Sigmoid colon (tissue), 7 donors: ENCODE data around the gene DARS2. TPM values are rescaled to one million over a fixed set of nuclear protein-coding genes. Genes with fewer than 3 reads are reported as not detected.

Source experiments
- DNase-seq: peaks from one replicate; pipeline ENCODE4 v3.0.0-alpha.2; 2019
- H3K27ac ChIP-seq, 4 donors: fragments of 200-600 bp; sonication (generic); one replicate each; pipeline ENCODE4 v1.5.1; 2016 to 2019; ENCODE audit warnings: mild to moderate bottlenecking in 1 of 4
- H3K27me3 ChIP-seq, 3 donors: fragments of 200-600 bp; sonication (generic); one replicate each; pipeline ENCODE4 v1.5.1; 2019; ENCODE audit warnings: mild to moderate bottlenecking in 1 of 3
- H3K36me3 ChIP-seq, 4 donors: fragments of 200-600 bp; sonication (generic); one replicate each; pipeline ENCODE4 v1.5.1; 2016 to 2019
- H3K4me1 ChIP-seq, 4 donors: fragments of 200-600 bp; sonication (generic); one replicate each; pipeline ENCODE4 v1.5.1; 2017 to 2019
- H3K4me3 ChIP-seq, 4 donors: fragments of 200-600 bp; sonication (generic); one replicate each; pipeline ENCODE4 v1.5.1; 2017 to 2019; ENCODE audit warnings: mild to moderate bottlenecking in 2 of 4, moderate library complexity in 1 of 4
- H3K9me3 ChIP-seq, 4 donors: fragments of 200-600 bp in 3 of 4; sonication (generic) in 3 of 4; one replicate each; pipeline versions ENCODE4 v1.5.1 to v1.6.1; 2013 to 2019
- EP300 ChIP-seq, 4 donors: sonication (generic); formaldehyde crosslinking; IDR thresholded peaks; one replicate each; pipeline ENCODE4 v1.6.1; 2017; ENCODE audit warnings: antibody characterized with exemption in 4 of 4
- POLR2A ChIP-seq, 2 donors: fragments of 450-650 bp; IDR thresholded peaks; one replicate each; pipeline ENCODE4 v1.6.1; 2016; ENCODE audit warnings: antibody characterized with exemption in 2 of 2, mild to moderate bottlenecking in 2 of 2, moderate library complexity in 2 of 2
- POLR2AphosphoS5 ChIP-seq, 4 donors: sonication (generic); formaldehyde crosslinking; IDR thresholded peaks; one replicate each; pipeline ENCODE4 v1.6.1; 2017; ENCODE audit warnings: antibody characterized with exemption in 4 of 4
- WGBS, 2 donors: extraction: QIAGEN DNeasy Blood & Tissue Kit; methylation state at CpG; one replicate each; pipeline ENCODE4 v1.1.7; 2013; 5-methylcytosine and 5-hydroxymethylcytosine counted together
- intact Hi-C: fragments of 100-400 bp; cut with DNase I; formaldehyde crosslinking; loops from one replicate; pipeline ENCODE4 v1.15.1; 2023
- polyA plus RNA-seq, 3 donors: library from polyadenylated mRNA; stranded (reverse); fragments of 200-250 nt; gene quantifications; one replicate each; pipeline ENCODE4 v1.2.3, GENCODE V29; 2013
- total RNA-seq, 4 donors: library from RNA; depleted of rRNA; stranded (reverse); fragments of >200 nt; gene quantifications; one replicate each; pipeline ENCODE4 v1.1.0, GENCODE V29; 2016
- TF ChIP-seq, protein P1 (sequence below), 4 experiments: fragments of 450-650 bp in 3 of 4; fragments of 200-600 bp in 1 of 4; IDR thresholded peaks; one replicate each; pipeline ENCODE4 v1.5.1; 2016 to 2019; ENCODE audit warnings: antibody characterized with exemption in 4 of 4, mild to moderate bottlenecking in 3 of 4, moderate library complexity in 2 of 4
- donor health status: healthy with polysubstance abuse.
- donor health status: Bipolar disorder and iron deficiency.
- donor health status: healthy.

Gene DARS2
- total and polyA plus RNA-seq, 7 donors, result 5.2 to 15.7 (median 8.4) TPM

DNA sequence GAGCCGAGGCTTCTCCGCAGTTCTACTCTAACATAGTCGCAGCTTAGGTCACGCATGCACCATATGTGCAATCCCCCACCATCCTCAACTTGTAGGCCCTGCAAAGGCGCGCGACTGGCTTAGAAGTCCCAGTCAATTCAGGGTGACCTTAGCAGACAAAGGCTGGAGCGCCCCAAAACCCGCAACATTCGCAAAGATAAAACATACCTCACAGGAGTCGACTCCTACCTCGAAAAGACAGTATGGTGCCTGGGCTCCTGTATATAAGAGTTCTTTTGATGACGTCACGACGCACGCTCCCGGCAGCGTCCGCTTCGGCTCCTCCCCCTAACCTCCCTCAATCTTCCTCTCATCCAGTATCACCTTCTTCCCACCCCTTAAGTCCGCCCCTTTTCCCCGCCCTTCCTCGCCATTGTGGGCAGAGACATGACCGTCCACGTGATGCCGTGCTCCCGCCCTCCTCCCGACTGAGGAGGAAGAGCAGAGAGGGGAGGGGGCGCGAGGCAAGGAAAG is 43.3 kb downstream of the DARS2 start, which contains the start of gene GAS5:
TSS of gene GAS5 (minus strand) at position 237 of the 513 bp plus-strand sequence.
- WGBS, 2 donors, result 0% methylated on average over 30 of the region's 30 CpGs
- TF ChIP-seq POLR2AphosphoS5 (IDR thresholded peaks at IDR 0.05) (peak; percentile 97 to 99 (median 98)), POLR2A (IDR thresholded peaks at IDR 0.05) (peak; percentile 91 to 97), EP300 (IDR thresholded peaks at IDR 0.05) (no peak)
- H3K36me3 ChIP-seq, result peaks cover 0 to 51% (median 25%) of the 10 kb centered on the region in 4 donors
- H3K27ac ChIP-seq, result peak within 1 kb of the TSS; percentile 95 to 99 (median 98)
- no peaks in the 10 kb centered on the region for H3K27me3 ChIP-seq
- no peaks in the 10 kb centered on the region for H3K9me3 ChIP-seq
- peak within 1 kb of the TSS; percentile 78 to 100 (median 94) for H3K4me3 ChIP-seq
- intact Hi-C loops, result loop anchor here (2.0 to 10.0 kb wide), 6 partner anchors 43 to 1129 kb away; partner anchors contain the start of genes CACYBP, CENPL, DARS2 and PRDX6
- DNase-seq, result peak; percentile 100
- H3K4me1 ChIP-seq, result peaks cover 0 to 39% (median 24%) of the 10 kb centered on the region in 4 donors

DNA sequence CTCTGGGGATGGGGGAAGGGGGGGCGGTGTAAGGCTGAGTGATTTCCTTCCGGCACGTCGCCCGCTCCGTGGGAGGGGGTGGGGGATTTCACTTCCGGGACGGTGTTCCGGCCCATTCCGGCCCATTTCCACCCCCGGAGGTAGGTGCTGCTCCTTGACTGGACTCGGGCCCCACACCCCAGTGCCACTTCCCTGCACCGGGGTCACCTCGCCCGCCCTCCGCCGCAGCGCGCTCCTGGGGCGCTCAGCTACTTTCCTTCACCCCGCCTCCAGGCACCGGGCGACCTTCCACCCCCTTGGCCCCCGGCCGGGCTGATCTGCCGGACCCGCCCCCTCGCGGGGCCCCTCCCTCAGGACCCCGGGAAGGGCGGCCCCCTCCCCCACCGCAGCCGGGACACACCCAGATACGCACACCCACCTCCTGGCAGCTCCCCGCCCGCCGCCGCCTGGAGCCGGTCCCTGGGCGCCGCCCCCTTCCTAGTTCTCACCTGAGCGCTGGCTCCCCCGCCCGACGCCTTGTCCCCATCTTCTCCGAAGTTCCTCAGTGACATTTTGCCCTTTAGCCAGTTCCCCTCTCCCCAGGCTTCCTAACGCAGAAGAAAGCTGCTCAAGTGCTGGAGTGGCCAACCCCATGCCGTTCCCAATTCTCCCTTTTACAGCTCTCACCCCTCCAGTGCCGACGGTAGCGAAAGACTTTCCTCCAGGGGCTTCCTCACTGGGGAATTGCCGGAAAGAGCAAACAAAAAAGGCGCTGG is 44.0 kb downstream of the DARS2 start, which contains the start of gene ZBTB37:
TSS of gene ZBTB37 (plus strand) at position 115 of the 755 bp plus-strand sequence. CDS start 1,846 bp downstream, outside the sequence.
- intact Hi-C loops, result loop anchor here (2.0 to 10.0 kb wide), 6 partner anchors 44 to 1129 kb away; partner anchors contain the start of genes CACYBP, CENPL, DARS2 and PRDX6
- Histone ChIP-seq H3K27me3 (no peaks in the 10 kb centered on the region), H3K4me1 (peaks cover 0 to 39% (median 24%) of the 10 kb centered on the region in 4 donors), H3K4me3 (peak within 1 kb of the TSS; percentile 78 to 100 (median 94)), H3K9me3 (no peaks in the 10 kb centered on the region), H3K27ac (peak within 1 kb of the TSS; percentile 95 to 99 (median 98)), H3K36me3 (peaks cover 0 to 48% (median 20%) of the 10 kb centered on the region in 4 donors)
- peak; percentile 91 for DNase-seq
- 1% methylated on average over 53 of the region's 53 CpGs for WGBS, 2 donors
- TF ChIP-seq EP300 (IDR thresholded peaks at IDR 0.05), result peak in 1 of 4 donors; percentile 16
- TF ChIP-seq, protein P1, sequence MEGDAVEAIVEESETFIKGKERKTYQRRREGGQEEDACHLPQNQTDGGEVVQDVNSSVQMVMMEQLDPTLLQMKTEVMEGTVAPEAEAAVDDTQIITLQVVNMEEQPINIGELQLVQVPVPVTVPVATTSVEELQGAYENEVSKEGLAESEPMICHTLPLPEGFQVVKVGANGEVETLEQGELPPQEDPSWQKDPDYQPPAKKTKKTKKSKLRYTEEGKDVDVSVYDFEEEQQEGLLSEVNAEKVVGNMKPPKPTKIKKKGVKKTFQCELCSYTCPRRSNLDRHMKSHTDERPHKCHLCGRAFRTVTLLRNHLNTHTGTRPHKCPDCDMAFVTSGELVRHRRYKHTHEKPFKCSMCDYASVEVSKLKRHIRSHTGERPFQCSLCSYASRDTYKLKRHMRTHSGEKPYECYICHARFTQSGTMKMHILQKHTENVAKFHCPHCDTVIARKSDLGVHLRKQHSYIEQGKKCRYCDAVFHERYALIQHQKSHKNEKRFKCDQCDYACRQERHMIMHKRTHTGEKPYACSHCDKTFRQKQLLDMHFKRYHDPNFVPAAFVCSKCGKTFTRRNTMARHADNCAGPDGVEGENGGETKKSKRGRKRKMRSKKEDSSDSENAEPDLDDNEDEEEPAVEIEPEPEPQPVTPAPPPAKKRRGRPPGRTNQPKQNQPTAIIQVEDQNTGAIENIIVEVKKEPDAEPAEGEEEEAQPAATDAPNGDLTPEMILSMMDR (IDR thresholded peaks at IDR 0.05), result no peak
- TF ChIP-seq POLR2A (IDR thresholded peaks at IDR 0.05), result peak in 1 of 2 donors; percentile 23
- TF ChIP-seq POLR2AphosphoS5 (IDR thresholded peaks at IDR 0.05), result no peak

DNA sequence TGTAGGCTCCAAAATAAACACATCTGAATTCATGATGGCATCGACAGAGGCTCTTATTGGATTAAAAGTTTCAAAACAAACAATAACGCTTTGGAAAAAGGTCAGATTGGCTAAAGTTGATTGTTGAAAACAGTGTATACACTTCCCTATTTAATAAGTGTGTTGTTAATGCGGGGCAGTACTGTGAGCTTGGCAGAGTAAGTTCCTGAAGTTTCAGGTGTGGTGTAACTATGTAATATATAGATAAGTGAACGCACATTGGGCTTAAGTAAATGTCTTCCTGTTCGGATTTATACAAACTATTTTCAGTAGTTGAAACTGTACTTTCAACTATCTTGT is 44.5 kb downstream of the DARS2 start:
- H3K4me3 ChIP-seq, result peak overlapping the region; percentile 78 to 100 (median 94)
- peaks cover 0 to 47% (median 16%) of the 10 kb centered on the region in 4 donors for H3K36me3 ChIP-seq
- TF ChIP-seq POLR2AphosphoS5 (IDR thresholded peaks at IDR 0.05) (no peak), POLR2A (IDR thresholded peaks at IDR 0.05) (no peak), EP300 (IDR thresholded peaks at IDR 0.05) (no peak)
- TF ChIP-seq, protein P1 (IDR thresholded peaks at IDR 0.05), result no peak
- WGBS, 2 donors, result 1 to 5% methylated on average over 5 of the region's 5 CpGs
- no peaks in the 10 kb centered on the region for H3K27me3 ChIP-seq
- H3K9me3 ChIP-seq, result no peaks in the 10 kb centered on the region
- H3K4me1 ChIP-seq, result peaks cover 0 to 39% (median 24%) of the 10 kb centered on the region in 4 donors
- DNase-seq, result no peak
- intact Hi-C loops, result loop anchor here (2.0 to 10.0 kb wide), 6 partner anchors 44 to 1128 kb away; partner anchors contain the start of genes CACYBP, CENPL, DARS2 and PRDX6
- peak overlapping the region; percentile 95 to 99 (median 98) for H3K27ac ChIP-seq

DNA sequence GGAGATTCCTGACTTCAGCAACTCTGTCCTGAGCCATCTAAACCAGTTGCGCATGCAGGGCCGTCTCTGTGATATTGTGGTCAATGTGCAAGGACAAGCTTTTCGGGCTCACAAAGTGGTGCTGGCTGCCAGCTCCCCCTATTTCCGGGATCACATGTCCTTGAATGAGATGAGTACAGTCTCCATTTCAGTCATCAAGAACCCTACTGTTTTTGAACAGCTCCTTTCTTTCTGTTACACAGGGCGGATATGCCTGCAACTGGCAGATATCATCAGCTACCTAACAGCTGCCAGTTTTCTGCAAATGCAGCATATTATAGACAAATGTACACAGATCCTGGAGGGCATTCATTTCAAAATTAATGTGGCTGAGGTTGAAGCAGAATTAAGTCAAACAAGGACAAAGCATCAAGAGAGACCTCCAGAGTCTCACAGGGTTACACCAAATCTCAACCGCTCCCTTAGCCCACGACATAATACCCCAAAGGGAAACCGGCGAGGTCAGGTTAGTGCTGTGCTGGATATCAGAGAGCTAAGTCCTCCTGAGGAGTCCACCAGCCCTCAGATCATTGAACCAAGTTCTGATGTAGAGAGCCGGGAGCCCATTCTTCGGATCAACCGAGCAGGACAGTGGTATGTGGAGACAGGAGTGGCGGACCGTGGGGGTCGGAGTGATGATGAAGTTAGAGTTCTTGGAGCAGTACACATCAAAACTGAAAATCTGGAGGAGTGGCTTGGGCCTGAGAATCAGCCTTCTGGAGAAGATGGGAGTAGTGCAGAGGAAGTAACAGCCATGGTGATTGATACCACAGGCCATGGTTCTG is 46.0 kb downstream of the DARS2 start:
- Histone ChIP-seq H3K27ac (no peak overlapping the region), H3K27me3 (no peaks in the 10 kb centered on the region), H3K4me3 (no peak overlapping the region), H3K36me3 (peaks cover 0 to 44% (median 4%) of the 10 kb centered on the region in 4 donors), H3K4me1 (peaks cover 0 to 34% (median 24%) of the 10 kb centered on the region in 4 donors), H3K9me3 (no peaks in the 10 kb centered on the region)
- TF ChIP-seq EP300 (IDR thresholded peaks at IDR 0.05) (no peak), POLR2A (IDR thresholded peaks at IDR 0.05) (no peak), POLR2AphosphoS5 (IDR thresholded peaks at IDR 0.05) (no peak)
- TF ChIP-seq, protein P1 (IDR thresholded peaks at IDR 0.05), result no peak
- intact Hi-C loops, result no loop called here
- WGBS, 2 donors, result 72 to 80% methylated on average over 15 of the region's 15 CpGs
- DNase-seq, result no peak
